Stomach (tissue), 4 donors: Measurements from ENCODE around the gene CD68.

Experiments
- CTCF ChIP-seq, 7 experiments: fragments of 450-650 bp in 4 of 7; fragments of 200-600 bp in 3 of 7; sonication (generic) in 3 of 7; IDR thresholded peaks; one replicate each; pipeline ENCODE4 v1.5.1; 2016 to 2019; ENCODE audit warnings: antibody characterized with exemption in 7 of 7, control low read depth in 2 of 7, mild to moderate bottlenecking in 1 of 7
- POLR2A ChIP-seq, 4 donors: fragments of 450-650 bp; IDR thresholded peaks; one replicate each; pipeline ENCODE4 v1.6.1; 2016; ENCODE audit warnings: antibody characterized with exemption in 4 of 4, control low read depth in 2 of 4, mild to moderate bottlenecking in 1 of 4, moderate library complexity in 1 of 4

- TF ChIP-seq CTCF (IDR thresholded peaks at IDR 0.05) (no peak), POLR2A (IDR thresholded peaks at IDR 0.05) (no peak)
Observed at GRCh38 chr17:7588553-7589203, 9.2 kb downstream of the CD68 start.
